K562 (cell line): Measurements from ENCODE around the gene CTSV.
"Not testable (repeated sequence)": the region's sequence is repeated elsewhere in the genome, so short reads cannot be mapped to it uniquely, and the experiment has no call there.

Experiments used
- CHD1 ChIP-seq: fragments of 200-600 bp; sonication (generic); IDR thresholded peaks from one replicate; pipeline ENCODE4 v1.6.1; 2012; ENCODE audit warnings: mild to moderate bottlenecking, moderate library complexity, low read length, inconsistent platforms
- ELF1 ChIP-seq: fragments of 200-800 bp; sonication (Bioruptor generic); IDR thresholded peaks from 2 replicates; pipeline ENCODE4 v1.6.1; 2016; ENCODE audit warnings: missing genetic modification characterization, missing compliant biosample characterization
- HNRNPLL ChIP-seq: fragments of 200-400 bp; formaldehyde crosslinking; IDR thresholded peaks from 2 replicates; pipeline ENCODE4 v1.6.1; 2017; ENCODE audit warnings: low read length, low read depth, mild to moderate bottlenecking; ENCODE audit not compliant: poor library complexity, severe bottlenecking
- JUN ChIP-seq, 2 experiments: sonication (generic) in 1 of 2; formaldehyde crosslinking in 1 of 2; IDR thresholded peaks; 2 replicates each; pipeline versions ENCODE4 v1.6.1 to v1.8.0; 2012 to 2022; ENCODE audit warnings: borderline replicate concordance in 2 of 2, mild to moderate bottlenecking in 2 of 2, improper control_type of control experiment in 1 of 2, low read depth in 1 of 2, low read length in 1 of 2, missing genetic modification reagents in 1 of 2
- POLR2A ChIP-seq: fragments of 450-650 bp; conservative IDR thresholded peaks from 2 replicates; pipeline ENCODE4 v1.6.1; 2016
- SP1 ChIP-seq: sonication (generic); formaldehyde crosslinking; IDR thresholded peaks from 2 replicates; pipeline ENCODE4 v1.8.1; 2022; ENCODE audit warnings: mild to moderate bottlenecking, missing genetic modification reagents
- SP2 ChIP-seq: IDR thresholded peaks from 2 replicates; pipeline ENCODE4 v1.6.1; 2011; ENCODE audit warnings: mild to moderate bottlenecking, low read depth, low read length, moderate library complexity; ENCODE audit not compliant: poor library complexity, severe bottlenecking; ENCODE audit errors: extremely low read depth
- SPI1 ChIP-seq: IDR thresholded peaks from 2 replicates; pipeline ENCODE4 v1.6.1; 2011; ENCODE audit warnings: low read depth, low read length, control low read depth, borderline replicate concordance
- ZNF785 ChIP-seq: fragments of 250-450 bp; sonication (Bioruptor Pico); IDR thresholded peaks from 2 replicates; pipeline ENCODE4 v1.4.0; 2020; ENCODE audit warnings: mild to moderate bottlenecking
- TF ChIP-seq, protein P1 (sequence below), 3 experiments: IDR thresholded peaks in 2 of 3; conservative IDR thresholded peaks in 1 of 3; 2 replicates each; pipeline ENCODE4 v1.5.1; 2011 to 2012; ENCODE audit warnings: low read length in 3 of 3, mild to moderate bottlenecking in 3 of 3, control low read depth in 2 of 3, improper control_type of control experiment in 1 of 3, inconsistent platforms in 1 of 3, low read depth in 1 of 3, mixed read lengths in 1 of 3, moderate library complexity in 1 of 3; ENCODE audit not compliant: insufficient read depth in 2 of 3
- TF ChIP-seq, protein P2 (sequence below): fragments of 250-450 bp; sonication (Bioruptor Pico); IDR thresholded peaks from 2 replicates; pipeline ENCODE4 v1.5.0; 2020; ENCODE audit warnings: mild to moderate bottlenecking, borderline replicate concordance

- TF ChIP-seq, protein P1, sequence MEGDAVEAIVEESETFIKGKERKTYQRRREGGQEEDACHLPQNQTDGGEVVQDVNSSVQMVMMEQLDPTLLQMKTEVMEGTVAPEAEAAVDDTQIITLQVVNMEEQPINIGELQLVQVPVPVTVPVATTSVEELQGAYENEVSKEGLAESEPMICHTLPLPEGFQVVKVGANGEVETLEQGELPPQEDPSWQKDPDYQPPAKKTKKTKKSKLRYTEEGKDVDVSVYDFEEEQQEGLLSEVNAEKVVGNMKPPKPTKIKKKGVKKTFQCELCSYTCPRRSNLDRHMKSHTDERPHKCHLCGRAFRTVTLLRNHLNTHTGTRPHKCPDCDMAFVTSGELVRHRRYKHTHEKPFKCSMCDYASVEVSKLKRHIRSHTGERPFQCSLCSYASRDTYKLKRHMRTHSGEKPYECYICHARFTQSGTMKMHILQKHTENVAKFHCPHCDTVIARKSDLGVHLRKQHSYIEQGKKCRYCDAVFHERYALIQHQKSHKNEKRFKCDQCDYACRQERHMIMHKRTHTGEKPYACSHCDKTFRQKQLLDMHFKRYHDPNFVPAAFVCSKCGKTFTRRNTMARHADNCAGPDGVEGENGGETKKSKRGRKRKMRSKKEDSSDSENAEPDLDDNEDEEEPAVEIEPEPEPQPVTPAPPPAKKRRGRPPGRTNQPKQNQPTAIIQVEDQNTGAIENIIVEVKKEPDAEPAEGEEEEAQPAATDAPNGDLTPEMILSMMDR (IDR thresholded peaks at IDR 0.05 in 2 of 3, conservative IDR thresholded peaks at IDR 0.05 in 1 of 3; ENCODE audit: insufficient read depth in 2 of 3, low read depth in 1 of 3, low read length in 3 of 3): not testable (repeated sequence)
- TF ChIP-seq JUN (IDR thresholded peaks at IDR 0.05; ENCODE audit: borderline replicate concordance, low read depth, low read length); JUN (CRISPR knock-in tag; IDR thresholded peaks at IDR 0.05; ENCODE audit: borderline replicate concordance); SP2; ELF1 (tag); SP1; HNRNPLL; POLR2A; SPI1; ZNF785 (CRISPR knock-in tag); CHD1: not testable (repeated sequence)
- TF ChIP-seq, protein P2, sequence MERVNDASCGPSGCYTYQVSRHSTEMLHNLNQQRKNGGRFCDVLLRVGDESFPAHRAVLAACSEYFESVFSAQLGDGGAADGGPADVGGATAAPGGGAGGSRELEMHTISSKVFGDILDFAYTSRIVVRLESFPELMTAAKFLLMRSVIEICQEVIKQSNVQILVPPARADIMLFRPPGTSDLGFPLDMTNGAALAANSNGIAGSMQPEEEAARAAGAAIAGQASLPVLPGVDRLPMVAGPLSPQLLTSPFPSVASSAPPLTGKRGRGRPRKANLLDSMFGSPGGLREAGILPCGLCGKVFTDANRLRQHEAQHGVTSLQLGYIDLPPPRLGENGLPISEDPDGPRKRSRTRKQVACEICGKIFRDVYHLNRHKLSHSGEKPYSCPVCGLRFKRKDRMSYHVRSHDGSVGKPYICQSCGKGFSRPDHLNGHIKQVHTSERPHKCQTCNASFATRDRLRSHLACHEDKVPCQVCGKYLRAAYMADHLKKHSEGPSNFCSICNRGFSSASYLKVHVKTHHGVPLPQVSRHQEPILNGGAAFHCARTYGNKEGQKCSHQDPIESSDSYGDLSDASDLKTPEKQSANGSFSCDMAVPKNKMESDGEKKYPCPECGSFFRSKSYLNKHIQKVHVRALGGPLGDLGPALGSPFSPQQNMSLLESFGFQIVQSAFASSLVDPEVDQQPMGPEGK (CRISPR knock-in tag): not testable (repeated sequence)
These were observed 16.9 kb upstream of the CTSV start for GRCh38 chr9:97055891-97056290.
